H1 (cell line): ENCODE results near the gene PPM1D. TPM values are rescaled to one million over a fixed set of nuclear protein-coding genes. Genes with fewer than 3 reads are reported as not detected.

Experiments used
- POLR2A ChIP-seq, 2 experiments: IDR thresholded peaks; 1 replicate in 1 of 2; 2 replicates in 1 of 2; pipeline ENCODE4 v1.6.1; 2011; ENCODE audit warnings: low read depth in 2 of 2, low read length in 2 of 2, mild to moderate bottlenecking in 2 of 2; ENCODE audit errors: control extremely low read depth in 1 of 2
- RBBP5 ChIP-seq: IDR thresholded peaks from 2 replicates; pipeline ENCODE4 v1.7.1; 2012; ENCODE audit warnings: low read depth, mild to moderate bottlenecking, inconsistent platforms, low read length, moderate library complexity, borderline replicate concordance
- YY1 ChIP-seq: IDR thresholded peaks from 2 replicates; pipeline ENCODE4 v1.6.1; 2011; ENCODE audit warnings: low read depth, mild to moderate bottlenecking, low read length
- polyA plus RNA-seq, 7 experiments: library from polyadenylated mRNA; depleted of rRNA in 3 of 7; stranded (reverse) in 5 of 7; unstranded in 2 of 7; fragments of >200 nt in 5 of 7; fragments of 200-250 nt in 2 of 7; gene quantifications; 1 replicate in 5 of 7; 2 replicates in 1 of 7; 4 replicates in 1 of 7; pipeline versions ENCODE4 v1.2.1 to v1.2.3, GENCODE V29; 2011 to 2013; ENCODE audit warnings: missing spikeins in 2 of 7, mixed read lengths in 2 of 7
- total RNA-seq: library from RNA; stranded (reverse); fragmentation: NEBNext Ultra II Directional; extraction: Animal tissue kit (Norgen Biotek cat#: 25700); gene quantifications from 2 replicates; pipeline ENCODE4 v1.2.1, GENCODE V29; 2021

Gene PPM1D
- total and polyA plus RNA-seq, 2 of the 8 experiments (the other 6 are each of a cell fraction or from before 2014, with no cell fraction given) = 5.0 to 16.7 TPM

- TF ChIP-seq YY1 (no peak), RBBP5 (no peak), POLR2A (IDR thresholded peaks at IDR 0.05; ENCODE audit: control extremely low read depth in 1 of 2, low read depth in 2 of 2, low read length in 2 of 2) (no peak)
Observed at GRCh38 chr17:60622961-60623360, 23.0 kb downstream of the PPM1D start (continued).
